ENCODE measurements around the gene CAVIN3. TPM values are rescaled to one million over a fixed set of nuclear protein-coding genes. Genes with fewer than 3 reads are reported as not detected.

CAVIN3 gene
- total RNA-seq, 1 donor from 2014 or later = 23.8 TPM

- DNase-seq = no peak
These were observed 50.3 kb downstream of the CAVIN3 start for GRCh38 chr11:6269994-6270393.

Other genes starting within 250 kb of the CAVIN3 start
- gene OR56B4, start 212.8 kb downstream of the CAVIN3 start, total RNA-seq = not detected
- not detected for gene OR52B2, start 150.2 kb downstream of the CAVIN3 start, total RNA-seq
- gene OR52W1, start 121.3 kb downstream of the CAVIN3 start, total RNA-seq = not detected
- not detected for gene C11orf42, start 114.9 kb downstream of the CAVIN3 start, total RNA-seq
- 17.9 TPM for gene FHIP1B, start 85.9 kb downstream of the CAVIN3 start, total RNA-seq
- 0.49 TPM for gene CNGA4, start 81.4 kb downstream of the CAVIN3 start, total RNA-seq
- gene CCKBR, start 60.7 kb downstream of the CAVIN3 start, total RNA-seq = 0.69 TPM
- gene SMPD1, start 70.0 kb upstream of the CAVIN3 start, total RNA-seq = 9.6 TPM
- gene APBB1, start 98.6 kb upstream of the CAVIN3 start, total RNA-seq = 16.5 TPM
- 1.9 TPM for gene HPX, start 120.5 kb upstream of the CAVIN3 start, total RNA-seq
- 21.4 TPM for gene TRIM3, start 153.4 kb upstream of the CAVIN3 start, total RNA-seq
- gene ARFIP2, start 160.8 kb upstream of the CAVIN3 start, total RNA-seq = 28.6 TPM
- 21.7 TPM for gene TIMM10B, start 161.0 kb upstream of the CAVIN3 start, total RNA-seq
- 7.0 TPM for gene DNHD1, start 176.8 kb upstream of the CAVIN3 start, total RNA-seq

All from skin of body (tissue), 2 donors.